Gastrocnemius medialis (tissue), 4 donors: ENCODE results near the gene GOSR1. TPM values are rescaled to one million over a fixed set of nuclear protein-coding genes. Genes with fewer than 3 reads are reported as not detected.
"Not testable (repeated sequence)": the region's sequence is repeated elsewhere in the genome, so short reads cannot be mapped to it uniquely, and the experiment has no call there.

Source experiments
- ATAC-seq, 2 donors: fragments of 150-250 bp; one replicate each; pipeline ENCODE4 v1.9.1; 2016
- DNase-seq, 2 donors: peaks; one replicate each; pipeline ENCODE4 v3.0.0-alpha.2; 2019
- H3K27ac ChIP-seq, 4 donors: fragments of 200-600 bp; sonication (generic); 1 replicate in 1 of 4; 2 replicates in 3 of 4; pipeline ENCODE4 v1.5.1; 2016 to 2018; ENCODE audit warnings: mild to moderate bottlenecking in 2 of 4, moderate library complexity in 1 of 4
- H3K27me3 ChIP-seq, 3 donors: fragments of 200-600 bp; sonication (generic) in 2 of 3; 1 replicate in 1 of 3; 2 replicates in 2 of 3; pipeline versions ENCODE4 v1.5.1 to v1.6.0; 2016 to 2019; ENCODE audit warnings: mild to moderate bottlenecking in 1 of 3, moderate library complexity in 1 of 3
- H3K36me3 ChIP-seq, 2 donors: fragments of 200-600 bp; sonication (generic) in 1 of 2; one replicate each; pipeline ENCODE4 v1.5.1; 2017 to 2018
- H3K4me1 ChIP-seq, 2 donors: fragments of 200-600 bp; sonication (generic) in 1 of 2; one replicate each; pipeline ENCODE4 v1.5.1; 2016 to 2017; ENCODE audit warnings: mild to moderate bottlenecking in 2 of 2
- H3K4me3 ChIP-seq, 4 donors: fragments of 200-600 bp; sonication (generic) in 3 of 4; 1 replicate in 1 of 4; 2 replicates in 3 of 4; pipeline ENCODE4 v1.5.1; 2016 to 2019; ENCODE audit warnings: mild to moderate bottlenecking in 2 of 4
- H3K9me3 ChIP-seq, 3 donors: fragments of 200-600 bp; sonication (generic) in 2 of 3; 1 replicate in 1 of 3; 2 replicates in 2 of 3; pipeline ENCODE4 v1.5.1; 2016 to 2019
- POLR2A ChIP-seq, 2 donors: fragments of 450-650 bp; IDR thresholded peaks; one replicate each; pipeline ENCODE4 v1.6.1; 2017; ENCODE audit warnings: antibody characterized with exemption in 2 of 2, mild to moderate bottlenecking in 2 of 2, moderate library complexity in 2 of 2
- in situ Hi-C, 4 donors: fragments of 200-750 bp; cut with MboI; loops; one replicate each; pipeline versions ENCODE4 v1.15.0 to v1.8.0; 2017; ENCODE audit warnings: low sequenced_read_pairs in 4 of 4
- intact Hi-C: fragments of 100-400 bp; cut with DNase I; formaldehyde crosslinking; loops from one replicate; pipeline ENCODE4 v1.15.1; 2023; ENCODE audit warnings: low total_unique reads
- total RNA-seq, 4 donors: library from RNA; depleted of rRNA; stranded (reverse); fragments of >200 nt; gene quantifications; one replicate each; pipeline versions ENCODE4 v1.1.0 to v1.2.3, GENCODE V29; 2016
- TF ChIP-seq, protein P1 (sequence below), 5 experiments: fragments of 450-650 bp in 3 of 5; fragments of 200-600 bp in 2 of 5; sonication (generic) in 2 of 5; IDR thresholded peaks in 4 of 5; conservative IDR thresholded peaks in 1 of 5; 1 replicate in 4 of 5; 2 replicates in 1 of 5; pipeline ENCODE4 v1.5.1; 2016 to 2019; ENCODE audit warnings: antibody characterized with exemption in 5 of 5, mild to moderate bottlenecking in 3 of 5, moderate library complexity in 3 of 5

The GOSR1 gene
- total RNA-seq, 4 donors from 2014 or later: 22.7 to 29.1 (median 25.8) TPM

DNA sequence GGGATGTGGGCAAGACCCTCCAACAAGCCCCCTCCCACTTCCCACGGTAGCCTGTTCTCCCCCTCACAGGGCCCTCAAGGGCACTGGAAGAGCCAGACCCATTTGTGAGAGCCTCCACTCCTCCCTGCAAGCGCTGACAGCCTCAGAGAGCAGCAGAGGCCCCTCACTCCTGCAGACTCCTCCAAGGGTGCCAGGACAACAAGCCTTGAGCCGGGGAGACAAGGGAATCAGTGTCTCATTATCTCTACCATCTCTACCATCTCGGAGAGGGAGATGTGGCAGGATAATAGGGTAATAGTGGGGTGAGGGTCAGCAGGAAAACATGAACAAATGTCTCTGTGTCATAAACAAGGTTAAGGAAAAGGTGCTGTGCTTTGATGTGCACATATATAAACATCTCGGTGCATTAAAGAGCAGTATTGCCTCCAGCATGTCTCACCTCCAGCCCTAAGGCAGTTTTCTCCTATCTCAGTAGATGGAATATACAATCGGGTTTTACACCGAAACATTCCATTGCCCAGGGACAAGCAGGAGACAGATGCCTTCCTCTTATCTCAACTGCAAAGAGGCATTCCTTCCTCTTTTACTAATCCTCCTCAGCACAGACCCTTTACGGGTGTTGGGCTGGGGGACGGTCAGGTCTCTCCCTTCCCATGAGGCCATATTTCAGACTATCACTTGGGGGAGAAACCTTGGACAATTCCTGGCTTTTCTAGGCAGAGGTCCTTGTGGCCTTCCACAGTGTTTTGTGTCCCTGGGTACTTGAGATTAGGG, 86.1 kb downstream of the GOSR1 start:
- intact Hi-C loops, H3K4me3 ChIP-seq, H3K27ac ChIP-seq, H3K9me3 ChIP-seq, ATAC-seq, H3K27me3 ChIP-seq, H3K4me1 ChIP-seq, H3K36me3 ChIP-seq, in situ Hi-C loops, DNase-seq: not testable (repeated sequence)

DNA sequence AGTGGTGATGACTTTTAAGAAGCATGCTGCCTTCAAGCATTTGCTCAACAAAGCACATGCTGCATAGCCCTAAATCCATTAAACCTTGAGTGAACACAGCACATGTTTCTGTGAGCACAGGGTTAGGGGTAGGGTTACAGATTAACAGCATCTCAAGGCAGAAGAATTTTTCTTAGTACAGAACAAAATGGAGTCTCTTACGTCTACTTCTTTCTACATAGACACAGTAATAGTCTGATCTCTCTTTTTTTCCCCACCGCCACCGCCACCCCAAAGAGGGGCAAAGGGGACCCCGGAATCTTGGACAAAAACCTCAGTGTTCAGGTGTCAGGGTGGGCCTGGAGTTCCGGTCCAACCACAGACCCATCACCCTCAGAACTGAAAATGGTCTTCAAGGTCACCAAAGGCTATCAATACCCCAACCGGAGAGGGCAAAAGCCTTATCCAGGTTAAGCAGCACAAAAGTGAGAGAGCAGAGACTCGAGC, 86.7 kb downstream of the GOSR1 start:
- ATAC-seq, H3K27ac ChIP-seq, intact Hi-C loops: not testable (repeated sequence)

DNA sequence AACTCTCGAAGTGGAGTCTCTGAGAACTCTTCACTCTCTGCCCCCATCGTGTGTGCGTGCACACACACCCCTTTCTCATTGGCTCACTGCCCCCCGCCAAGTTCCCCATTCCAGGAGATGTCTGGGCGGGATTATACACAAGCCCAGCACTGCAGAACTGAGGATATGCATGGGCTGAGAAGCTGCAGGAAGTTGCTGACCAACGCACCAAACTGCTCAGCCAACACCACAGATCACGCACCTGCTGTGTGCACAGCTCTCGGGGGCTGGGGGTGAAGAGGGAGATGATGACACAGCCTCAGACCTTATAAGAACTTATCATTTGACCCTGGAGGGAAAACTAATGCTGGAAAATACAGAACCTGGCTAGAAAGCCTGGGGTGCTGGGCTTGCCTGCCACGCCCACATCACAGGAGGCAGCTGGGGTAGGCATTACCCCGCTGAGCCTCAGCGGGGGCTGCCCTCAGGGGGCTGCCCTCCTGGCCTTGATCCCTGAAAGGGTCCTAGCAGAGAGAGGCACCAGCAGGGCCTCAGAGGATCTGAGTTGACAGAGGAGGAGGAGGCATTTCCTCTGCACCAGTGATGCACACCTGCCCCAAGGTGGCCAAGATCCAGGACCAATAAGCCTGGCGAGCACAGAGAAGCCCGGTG, 87.3 kb downstream of the GOSR1 start:
- H3K4me1 ChIP-seq, intact Hi-C loops, DNase-seq, H3K27ac ChIP-seq, H3K4me3 ChIP-seq, ATAC-seq, H3K9me3 ChIP-seq, H3K36me3 ChIP-seq, H3K27me3 ChIP-seq, in situ Hi-C loops: not testable (repeated sequence)

More for the DNA sequence above, 86.7 kb downstream of the GOSR1 start:
- DNase-seq, in situ Hi-C loops, H3K27me3 ChIP-seq, H3K9me3 ChIP-seq, H3K36me3 ChIP-seq, H3K4me1 ChIP-seq, H3K4me3 ChIP-seq: not testable (repeated sequence)

DNA sequence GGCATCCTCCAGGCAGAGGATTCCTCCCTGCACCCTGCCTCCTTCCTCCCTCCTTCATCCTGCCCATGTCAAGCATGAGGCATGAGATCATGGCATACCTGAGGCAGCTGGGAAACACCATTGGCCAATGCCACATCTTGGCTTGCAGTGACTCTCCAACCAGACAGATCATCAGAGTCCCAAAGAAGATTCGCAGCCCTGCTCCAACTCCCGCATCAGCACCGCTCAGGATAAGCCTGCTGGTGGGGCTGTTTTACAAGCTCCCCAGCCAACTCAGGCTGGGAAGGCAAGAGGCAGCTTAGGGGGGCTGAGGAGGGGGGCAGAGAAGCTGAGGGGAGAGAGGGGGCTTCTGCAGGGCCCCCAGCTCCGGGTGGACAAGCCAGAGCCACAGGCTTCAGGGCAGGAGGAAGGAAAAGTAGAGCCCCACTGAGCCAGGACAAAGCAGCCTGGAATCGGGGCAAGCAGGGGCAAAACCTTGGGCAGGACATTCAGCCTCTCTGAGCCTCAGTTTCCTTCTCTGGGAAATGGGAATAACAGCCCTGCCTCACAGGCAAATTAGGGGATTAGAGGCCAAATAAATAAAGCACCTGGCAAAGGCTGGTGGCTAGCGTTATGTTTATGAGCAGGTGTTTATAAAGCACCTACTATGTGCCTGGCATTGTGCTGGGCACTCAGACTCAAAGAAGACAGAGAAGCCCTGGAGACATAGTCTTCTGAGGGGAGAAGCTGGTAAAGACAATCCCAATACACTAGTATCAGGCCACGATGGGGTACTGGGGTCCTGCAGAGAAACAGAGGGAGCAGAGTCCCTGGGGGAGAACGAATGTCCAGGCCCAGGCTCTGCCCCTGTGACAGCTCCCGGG, 88.1 kb downstream of the GOSR1 start:
- in situ Hi-C loops: no loop called here
- no peaks in the 10 kb centered on the region for H3K36me3 ChIP-seq
- H3K4me1 ChIP-seq: no peaks in the 10 kb centered on the region
- H3K9me3 ChIP-seq: no peaks in the 10 kb centered on the region
- peaks cover 0 to 6% (median 4%) of the 10 kb centered on the region in 3 donors for H3K27me3 ChIP-seq
- no peak for DNase-seq
- H3K27ac ChIP-seq: no peak overlapping the region
- H3K4me3 ChIP-seq: no peak overlapping the region
- ATAC-seq: no peak
- intact Hi-C loops: no loop called here
- TF ChIP-seq, protein P1, sequence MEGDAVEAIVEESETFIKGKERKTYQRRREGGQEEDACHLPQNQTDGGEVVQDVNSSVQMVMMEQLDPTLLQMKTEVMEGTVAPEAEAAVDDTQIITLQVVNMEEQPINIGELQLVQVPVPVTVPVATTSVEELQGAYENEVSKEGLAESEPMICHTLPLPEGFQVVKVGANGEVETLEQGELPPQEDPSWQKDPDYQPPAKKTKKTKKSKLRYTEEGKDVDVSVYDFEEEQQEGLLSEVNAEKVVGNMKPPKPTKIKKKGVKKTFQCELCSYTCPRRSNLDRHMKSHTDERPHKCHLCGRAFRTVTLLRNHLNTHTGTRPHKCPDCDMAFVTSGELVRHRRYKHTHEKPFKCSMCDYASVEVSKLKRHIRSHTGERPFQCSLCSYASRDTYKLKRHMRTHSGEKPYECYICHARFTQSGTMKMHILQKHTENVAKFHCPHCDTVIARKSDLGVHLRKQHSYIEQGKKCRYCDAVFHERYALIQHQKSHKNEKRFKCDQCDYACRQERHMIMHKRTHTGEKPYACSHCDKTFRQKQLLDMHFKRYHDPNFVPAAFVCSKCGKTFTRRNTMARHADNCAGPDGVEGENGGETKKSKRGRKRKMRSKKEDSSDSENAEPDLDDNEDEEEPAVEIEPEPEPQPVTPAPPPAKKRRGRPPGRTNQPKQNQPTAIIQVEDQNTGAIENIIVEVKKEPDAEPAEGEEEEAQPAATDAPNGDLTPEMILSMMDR (IDR thresholded peaks at IDR 0.05 in 4 of 5, conservative IDR thresholded peaks at IDR 0.05 in 1 of 5): no peak
- TF ChIP-seq POLR2A (IDR thresholded peaks at IDR 0.05): no peak

DNA sequence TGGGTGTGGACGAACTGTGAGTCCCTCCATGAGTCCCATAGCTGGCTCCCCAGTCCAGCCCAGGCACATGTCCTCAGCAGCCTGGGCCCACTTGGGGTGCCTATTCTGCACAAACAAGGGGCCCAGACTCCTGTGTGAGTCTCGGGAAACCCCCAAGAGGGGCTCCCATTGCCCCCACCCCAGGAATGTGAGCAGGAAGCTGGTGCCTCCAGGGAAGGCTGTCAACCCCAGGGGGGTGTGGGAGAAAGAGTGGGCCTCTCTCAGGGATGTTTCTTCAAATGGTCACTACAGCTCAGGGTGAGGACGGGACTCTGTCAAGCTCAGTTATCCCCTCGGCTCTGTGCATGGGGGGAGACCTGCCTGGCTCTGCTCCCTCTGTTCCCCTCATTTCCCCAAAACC, 88.9 kb downstream of the GOSR1 start:
- H3K4me3 ChIP-seq, in situ Hi-C loops, ATAC-seq: not testable (repeated sequence)

DNA sequence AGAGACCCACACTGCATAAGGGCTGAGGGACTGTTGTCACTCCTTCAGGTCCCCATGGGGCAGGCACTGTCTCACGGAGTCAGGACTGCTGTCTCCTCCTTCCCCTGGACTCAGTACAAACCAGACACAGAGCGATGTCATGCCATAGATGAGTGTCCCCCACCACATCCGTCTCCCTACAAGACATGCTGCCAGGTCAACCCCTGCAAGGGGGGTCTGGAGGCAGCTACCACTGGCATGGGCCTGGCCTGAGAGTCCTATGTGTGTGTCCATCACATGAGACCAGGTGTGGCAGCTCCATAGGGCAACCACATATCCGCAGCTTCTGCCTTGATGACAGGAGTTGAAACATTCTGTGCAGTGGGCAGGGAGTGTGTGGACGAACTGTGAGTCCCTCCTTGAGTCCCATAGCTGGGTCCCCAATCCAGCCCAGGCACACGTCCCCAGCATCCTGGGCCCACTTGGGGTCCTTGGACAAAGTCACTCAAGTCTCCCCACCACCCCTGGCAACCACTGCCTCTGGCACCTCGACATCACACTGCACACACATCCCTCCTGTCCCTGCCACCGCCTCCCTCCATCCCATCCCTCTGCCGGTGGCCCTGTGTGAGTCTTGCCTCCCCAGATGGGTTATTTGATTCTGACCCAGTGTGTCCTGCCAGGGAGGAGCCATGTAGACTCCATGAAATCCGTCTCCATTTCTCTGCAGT, 89.5 kb downstream of the GOSR1 start:
- ATAC-seq, H3K4me3 ChIP-seq, H3K9me3 ChIP-seq, H3K27ac ChIP-seq, intact Hi-C loops, H3K27me3 ChIP-seq, H3K36me3 ChIP-seq, DNase-seq, in situ Hi-C loops, H3K4me1 ChIP-seq: not testable (repeated sequence)

More for the DNA sequence above, 88.9 kb downstream of the GOSR1 start:
- intact Hi-C loops, DNase-seq, H3K36me3 ChIP-seq, H3K4me1 ChIP-seq, H3K9me3 ChIP-seq, H3K27ac ChIP-seq, H3K27me3 ChIP-seq: not testable (repeated sequence)
